SK-N-DZ (cell line): Measurements from ENCODE around the gene CYTIP.
"Not testable (repeated sequence)": the region's sequence is repeated elsewhere in the genome, so short reads cannot be mapped to it uniquely, and the experiment has no call there.

Experiments used
- DNase-seq: peaks from one replicate; pipeline ENCODE4 v3.0.0-alpha.2; 2015; ENCODE audit warnings: low spot score

The CYTIP gene

GRCh38 chr2:157424374-157424773, 19.5 kb downstream of the CYTIP start:
- no peak for DNase-seq

- no peak for DNase-seq
These were observed 21.9 kb downstream of the CYTIP start for GRCh38 chr2:157421964-157422363.

GRCh38 chr2:157421331-157421944, 22.5 kb downstream of the CYTIP start:
- no peak for DNase-seq

- DNase-seq = no peak
These were observed 23.0 kb downstream of the CYTIP start for GRCh38 chr2:157420771-157421323.

- no peak for DNase-seq
These were observed 24.8 kb downstream of the CYTIP start for GRCh38 chr2:157419031-157419575.

GRCh38 chr2:157418239-157418641, 25.6 kb downstream of the CYTIP start:
- DNase-seq = no peak

- DNase-seq = no peak
These were observed 28.2 kb downstream of the CYTIP start for GRCh38 chr2:157415591-157416101.

GRCh38 chr2:157414050-157414449, 29.8 kb downstream of the CYTIP start:
- no peak for DNase-seq

GRCh38 chr2:157413326-157414035, 30.4 kb downstream of the CYTIP start:
- DNase-seq = no peak

- no peak for DNase-seq
These were observed 32.1 kb downstream of the CYTIP start for GRCh38 chr2:157411624-157412336.

- DNase-seq = not testable (repeated sequence)
These were observed 38.5 kb downstream of the CYTIP start for GRCh38 chr2:157405398-157405797.

- DNase-seq = no peak
These were observed 39.5 kb downstream of the CYTIP start for GRCh38 chr2:157404363-157404762.

- not testable (repeated sequence) for DNase-seq
These were observed 40.9 kb downstream of the CYTIP start for GRCh38 chr2:157402801-157403485.

- no peak for DNase-seq
These were observed 48.1 kb downstream of the CYTIP start for GRCh38 chr2:157395811-157396210.

- no peak for DNase-seq
These were observed 49.0 kb downstream of the CYTIP start for GRCh38 chr2:157394928-157395327.

- no peak for DNase-seq
These were observed 50.5 kb downstream of the CYTIP start for GRCh38 chr2:157393348-157393747.

- no peak for DNase-seq
These were observed 55.1 kb downstream of the CYTIP start for GRCh38 chr2:157388827-157389226.

- DNase-seq = no peak
These were observed 57.1 kb downstream of the CYTIP start for GRCh38 chr2:157386747-157387146.

GRCh38 chr2:157386247-157386646, 57.6 kb downstream of the CYTIP start:
- no peak for DNase-seq

GRCh38 chr2:157377861-157378260, 66.0 kb downstream of the CYTIP start:
- no peak for DNase-seq

- no peak for DNase-seq
These were observed 67.8 kb downstream of the CYTIP start for GRCh38 chr2:157376041-157376440.
